Measurements from ENCODE around the gene LYZL4.

The LYZL4 gene

DNA sequence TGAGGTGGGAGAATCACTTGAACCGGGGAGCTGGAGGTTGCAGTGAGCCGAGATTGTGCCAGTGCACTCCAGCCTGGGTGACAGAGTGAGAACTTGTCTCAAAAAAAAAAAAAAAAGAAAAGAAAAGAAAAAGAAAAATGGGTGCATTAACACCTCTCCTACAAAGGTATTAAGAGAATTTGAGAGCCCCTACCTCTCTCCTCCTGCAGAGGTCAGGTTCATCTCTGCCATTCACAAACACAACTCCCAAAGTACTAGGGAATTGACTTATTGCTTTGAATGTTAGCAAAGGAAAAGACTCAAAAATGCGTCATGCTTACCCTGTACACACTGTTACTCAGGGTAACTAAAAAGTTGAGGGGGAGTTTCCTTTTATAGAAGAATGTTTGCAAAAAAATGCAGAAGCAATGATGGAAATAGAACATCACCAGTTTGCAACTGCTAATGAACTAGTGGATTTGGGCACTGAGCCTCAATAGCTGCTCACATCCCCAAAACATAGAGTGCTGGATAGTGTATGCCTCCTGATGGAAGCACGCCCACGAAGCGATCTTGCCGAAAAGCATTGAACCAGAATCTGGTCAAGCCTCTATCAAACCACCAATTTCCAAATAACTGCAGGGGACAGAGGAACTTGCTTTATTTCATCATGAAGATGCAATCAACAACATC lies 15.5 kb upstream of the LYZL4 start:
- no peak for DNase-seq

- DNase-seq: no peak
These were observed 14.5 kb upstream of the LYZL4 start for GRCh38 chr3:42424911-42425310.

DNA sequence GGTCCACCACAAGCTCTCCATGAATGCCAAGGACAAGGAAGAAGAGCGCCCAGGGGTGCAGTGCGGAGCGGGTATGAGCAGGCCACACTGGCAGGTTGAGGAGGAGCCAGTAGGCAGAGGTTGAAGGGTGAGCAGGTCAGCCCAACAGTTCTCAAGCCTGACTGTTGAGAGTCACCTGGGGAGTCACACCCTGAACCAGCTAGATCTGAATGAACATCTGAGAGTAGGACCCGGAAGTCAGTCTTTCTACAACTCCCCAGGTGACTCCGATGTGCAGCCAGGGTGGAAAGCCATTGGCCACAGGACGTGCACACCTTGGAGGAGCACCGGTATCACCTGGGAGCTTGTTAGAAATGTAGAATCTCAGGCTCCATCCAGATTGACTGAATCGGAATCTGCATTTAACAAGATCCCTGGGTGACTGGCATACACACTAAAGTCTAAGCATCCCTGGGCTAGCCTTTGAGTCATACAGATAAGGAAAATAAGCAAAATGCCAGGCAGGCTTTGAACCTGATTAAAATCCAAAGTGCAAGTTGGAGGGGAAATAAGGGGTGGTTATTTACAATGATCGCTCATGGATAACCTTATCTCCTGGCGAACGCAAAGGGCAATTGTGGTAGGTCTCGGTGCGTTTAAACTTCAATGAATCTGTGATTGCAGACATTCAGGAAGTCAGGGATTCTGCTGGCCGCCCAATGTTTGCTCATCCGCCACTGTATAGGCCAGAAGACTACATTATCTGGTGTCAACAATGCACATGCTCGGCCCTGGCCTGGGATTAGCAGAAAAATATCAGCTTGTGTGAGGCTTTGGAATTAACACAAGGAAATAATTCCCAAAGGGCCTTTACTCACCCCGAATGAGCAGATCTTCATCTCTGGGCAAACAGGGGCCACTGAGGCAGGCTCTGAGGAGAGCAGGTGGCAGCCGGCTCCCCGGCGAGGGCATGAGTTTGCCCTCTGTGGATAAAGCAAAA lies 11.7 kb upstream of the LYZL4 start:
- no peak for DNase-seq

- no peak for DNase-seq
These were observed 9.2 kb upstream of the LYZL4 start for GRCh38 chr3:42419563-42419962.

DNA sequence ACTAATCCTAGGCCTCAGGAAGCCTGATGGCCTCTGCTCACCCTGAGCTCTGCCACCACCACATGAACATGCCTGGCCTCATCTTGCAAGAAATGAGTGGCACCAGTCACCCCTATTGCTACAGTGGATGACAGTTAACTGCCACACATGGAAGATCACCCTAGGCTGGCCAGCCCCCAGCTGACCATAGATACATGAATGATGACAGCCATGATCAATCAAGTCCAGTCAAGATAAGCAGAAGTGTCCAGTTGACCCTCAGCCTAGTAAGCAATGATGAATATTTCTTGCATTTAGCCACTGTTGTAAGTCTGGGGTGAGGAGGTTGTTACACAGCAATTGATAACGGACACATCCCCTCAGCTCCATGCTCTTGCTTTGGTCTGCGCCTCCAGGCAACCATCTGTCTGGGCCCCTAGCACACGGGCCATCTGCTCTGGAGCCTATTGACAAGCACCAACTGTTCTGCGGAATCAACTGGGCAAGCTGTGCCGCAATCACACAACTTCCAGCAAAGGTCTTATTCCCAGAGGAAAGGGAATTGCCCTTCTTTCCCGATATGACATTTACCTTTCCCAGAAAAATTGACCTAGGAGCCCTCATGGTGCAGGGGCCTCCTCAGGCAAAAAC lies 2.2 kb upstream of the LYZL4 start:
- DNase-seq: peak; percentile 75

- DNase-seq: no peak
These were observed 1.0 kb upstream of the LYZL4 start for GRCh38 chr3:42411429-42411828.

DNA sequence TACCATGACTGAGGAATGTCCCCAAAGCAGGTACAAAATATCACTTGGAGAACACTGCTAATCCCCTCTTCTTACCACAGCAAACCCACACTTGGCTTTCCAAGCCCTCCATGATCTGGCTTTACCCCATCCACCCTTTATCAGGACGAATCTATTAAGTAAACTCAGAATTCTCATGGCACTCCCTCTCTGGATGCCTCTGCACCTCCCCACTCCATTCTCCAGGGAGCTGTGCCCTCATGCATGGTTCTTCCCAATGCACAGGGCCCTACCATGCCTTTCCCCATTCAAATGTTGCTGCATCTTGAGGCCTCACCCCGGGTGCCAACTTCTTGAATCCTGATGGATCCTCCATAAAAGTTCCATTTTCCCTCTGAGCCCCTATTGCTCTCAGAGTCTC lies 2.3 kb downstream of the LYZL4 start:
- no peak for DNase-seq

- no peak for DNase-seq
These were observed 3.5 kb downstream of the LYZL4 start for GRCh38 chr3:42406727-42407450.

GRCh38 chr3:42405857-42406256 lies 4.6 kb downstream of the LYZL4 start:
- no peak for DNase-seq

DNA sequence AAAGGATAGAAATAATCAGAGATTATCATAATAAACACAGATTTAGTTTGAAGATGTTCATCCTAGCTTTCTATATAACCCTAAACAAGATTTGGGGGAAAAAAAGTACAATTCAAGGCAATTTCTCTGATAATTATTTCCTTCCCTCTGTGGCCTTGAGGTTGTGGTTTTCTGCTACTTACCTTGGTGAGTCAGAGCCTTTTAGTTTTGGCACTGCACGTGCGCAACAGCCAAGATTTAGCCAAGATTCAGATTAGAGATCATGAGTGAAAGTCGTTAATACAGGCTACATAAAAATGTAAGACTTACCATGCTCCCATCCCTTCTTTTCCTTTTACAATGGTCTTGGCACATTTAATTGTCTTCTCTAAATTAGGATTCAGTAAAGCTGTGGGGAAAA lies 6.7 kb downstream of the LYZL4 start:
- no peak for DNase-seq

DNA sequence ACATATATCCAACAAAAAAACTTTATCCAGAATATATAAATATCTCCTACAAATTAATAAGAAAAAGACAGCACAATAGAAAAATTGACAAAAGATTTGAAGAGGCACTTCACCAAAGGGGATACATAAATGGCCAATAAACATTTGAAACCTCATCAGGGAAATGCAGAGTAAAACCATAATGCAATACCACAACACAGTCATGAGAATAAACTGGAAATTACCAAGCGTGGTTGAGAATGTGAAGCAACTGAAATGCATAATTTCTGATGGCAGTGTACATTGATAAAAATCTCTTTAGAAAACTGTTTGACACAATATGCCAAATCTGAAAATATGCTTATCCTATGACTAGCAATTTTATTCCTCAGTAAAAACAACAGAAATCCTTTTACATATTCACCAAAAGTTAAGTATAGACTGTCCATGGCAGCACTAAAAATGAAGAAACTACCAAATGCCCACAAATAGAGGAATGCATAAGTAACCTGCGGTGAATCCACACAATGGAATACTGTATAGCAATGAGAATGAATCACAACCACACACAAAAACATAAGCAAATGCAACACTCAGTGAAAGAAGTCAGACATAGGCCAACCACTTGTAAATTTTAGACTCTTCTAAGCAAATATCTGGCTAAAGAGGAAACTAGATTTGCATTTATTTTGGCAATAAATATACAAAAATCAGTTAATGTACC lies 7.9 kb downstream of the LYZL4 start:
- DNase-seq: no peak

GRCh38 chr3:42398080-42398479 lies 12.3 kb downstream of the LYZL4 start:
- DNase-seq: no peak

GRCh38 chr3:42397644-42398043 lies 12.8 kb downstream of the LYZL4 start:
- no peak for DNase-seq

DNA sequence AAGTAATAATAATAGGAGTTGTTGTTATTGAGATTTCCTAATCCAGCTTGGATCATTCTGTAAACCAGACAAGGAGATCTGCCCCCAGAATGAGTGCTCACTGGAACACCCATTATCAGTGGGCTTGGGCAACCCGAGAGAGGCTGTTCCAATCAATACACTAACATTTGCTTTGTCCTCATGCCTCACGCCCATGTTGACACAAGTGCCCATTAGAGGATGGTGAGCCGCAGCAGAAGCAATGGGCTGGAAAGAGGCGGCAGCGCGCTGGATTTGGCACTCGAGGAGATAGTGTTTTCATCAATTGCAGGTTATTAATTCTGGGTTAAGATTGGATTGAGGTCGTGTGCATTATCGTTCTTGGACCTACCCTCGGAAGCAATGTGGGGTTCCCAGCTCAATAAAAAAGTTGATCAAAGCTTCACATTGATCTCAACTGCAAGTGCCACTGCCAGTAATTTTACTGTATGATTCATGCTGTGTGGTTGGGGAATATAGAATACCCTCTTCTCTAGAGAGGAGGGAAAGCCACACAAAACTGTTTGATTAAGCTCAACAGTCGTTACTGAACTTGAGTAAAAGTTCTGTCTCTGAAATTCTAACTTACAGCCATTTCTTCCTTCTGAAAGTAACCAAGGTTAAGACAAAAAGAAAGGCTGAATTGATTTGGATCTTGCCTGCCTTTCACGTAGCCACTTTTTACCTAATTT lies 15.7 kb downstream of the LYZL4 start:
- no peak for DNase-seq

GRCh38 chr3:42387802-42388651 lies 22.4 kb downstream of the LYZL4 start:
- DNase-seq: no peak

GRCh38 chr3:42381551-42382082 lies 28.8 kb downstream of the LYZL4 start:
- DNase-seq: no peak

GRCh38 chr3:42377681-42378080 lies 32.7 kb downstream of the LYZL4 start:
- no peak for DNase-seq

GRCh38 chr3:42376344-42376798 lies 34.0 kb downstream of the LYZL4 start:
- no peak for DNase-seq

DNA sequence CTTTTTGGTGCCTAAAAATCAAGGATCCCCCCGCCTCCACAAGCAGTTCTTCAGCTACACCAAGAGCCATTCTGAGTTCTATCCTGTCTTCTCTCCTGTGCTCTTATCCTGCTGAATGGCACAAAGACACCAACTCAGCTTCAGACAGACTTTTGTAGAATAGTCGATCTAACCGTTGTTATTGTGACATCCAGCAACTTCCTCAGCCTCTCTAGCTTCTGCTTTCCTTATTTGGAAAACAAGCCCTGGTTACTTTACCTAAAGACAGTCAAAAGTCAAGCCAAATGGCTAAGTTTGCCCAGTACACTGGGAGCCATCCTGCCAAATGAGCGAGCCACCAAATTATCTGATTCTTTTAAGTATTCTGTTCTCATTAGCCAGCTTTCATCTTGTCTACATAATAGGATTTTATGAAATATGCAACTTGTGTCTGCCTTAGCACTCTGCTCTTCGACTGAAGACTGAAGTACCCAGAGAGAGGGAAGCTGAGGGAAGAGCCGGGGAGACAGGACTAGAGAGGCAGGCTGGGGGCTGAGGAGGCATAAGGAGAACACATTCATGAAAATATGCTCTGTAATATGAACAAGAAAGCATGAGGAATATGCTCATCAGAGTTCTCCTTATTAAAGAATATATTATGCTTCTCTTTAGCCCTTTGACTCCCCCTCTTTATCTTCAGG lies 35.1 kb downstream of the LYZL4 start:
- DNase-seq: no peak

DNA sequence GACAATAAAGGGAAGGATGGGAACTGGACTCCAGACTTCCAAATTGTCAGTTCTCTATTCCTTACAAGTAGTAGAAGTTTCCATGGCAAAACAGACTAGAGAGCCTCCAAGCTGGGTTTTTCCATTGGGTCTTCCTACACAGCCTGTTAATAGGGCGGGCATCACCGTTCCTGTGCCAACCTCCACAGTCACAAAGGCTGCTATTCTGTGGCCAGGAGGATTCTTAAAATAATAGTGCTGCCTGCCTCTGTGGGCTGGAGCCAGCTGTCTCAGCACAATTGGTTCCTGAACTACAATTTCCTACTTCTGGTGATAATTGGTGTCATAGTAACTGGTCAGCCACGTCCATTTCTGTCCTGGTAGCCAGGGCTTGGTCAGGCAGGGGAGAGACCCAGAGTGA lies 38.6 kb downstream of the LYZL4 start:
- DNase-seq: no peak
